ENCODE data around the gene CD34. TPM values are rescaled to one million over a fixed set of nuclear protein-coding genes. Genes with fewer than 3 reads are reported as not detected.

CD34 gene
- total RNA-seq, 2 experiments from 2014 or later, result not detected

GRCh38 chr1:207849646-207850045 is 61.3 kb downstream of the CD34 start:
- H3K4me3 Mint-ChIP-seq, result no peak overlapping the region
- POLR2A ChIA-PET, result no interaction called here

GRCh38 chr1:207849016-207849415 is 61.9 kb downstream of the CD34 start:
- no peaks in the 10 kb centered on the region for H3K27me3 Mint-ChIP-seq
- no peak for DNase-seq
- H3K27ac Mint-ChIP-seq, result peak overlapping the region; percentile 3
- H3K9me3 Mint-ChIP-seq, result no peaks in the 10 kb centered on the region
- peaks cover 34% of the 10 kb centered on the region for H3K36me3 Mint-ChIP-seq
- ATAC-seq (ENCODE audit: low read depth), result no peak
- POLR2A ChIA-PET, result interaction anchor here (2.2 kb wide), 1 partner anchor 20 kb away, joined by 7 read pairs; no protein-coding TSS in a partner anchor
- no peak overlapping the region for H3K4me3 Mint-ChIP-seq
- H3K4me1 Mint-ChIP-seq, result peaks cover 46% of the 10 kb centered on the region

More at GRCh38 chr1:207849646-207850045, 61.3 kb downstream of the CD34 start:
- no peak for DNase-seq
- no peak for ATAC-seq (ENCODE audit: low read depth)
- H3K36me3 Mint-ChIP-seq, result peaks cover 33% of the 10 kb centered on the region
- H3K27me3 Mint-ChIP-seq, result no peaks in the 10 kb centered on the region
- no peak overlapping the region for H3K27ac Mint-ChIP-seq
- H3K9me3 Mint-ChIP-seq, result no peaks in the 10 kb centered on the region
- peaks cover 48% of the 10 kb centered on the region for H3K4me1 Mint-ChIP-seq

- Mint-ChIP-seq H3K4me3 (peak overlapping the region; percentile 70), H3K27ac (peak overlapping the region; percentile 29), H3K4me1 (peaks cover 41% of the 10 kb centered on the region), H3K36me3 (peaks cover 34% of the 10 kb centered on the region), H3K9me3 (no peaks in the 10 kb centered on the region), H3K27me3 (no peaks in the 10 kb centered on the region)
- ATAC-seq (ENCODE audit: low read depth), result peak; percentile 77
- POLR2A ChIA-PET, result interaction anchor here (0.9 to 2.2 kb wide), 2 partner anchors 16 to 20 kb away, joined by 3 to 7 read pairs; no protein-coding TSS in a partner anchor
- DNase-seq, result no peak
Observed at GRCh38 chr1:207848234-207848633, 62.7 kb downstream of the CD34 start.

GRCh38 chr1:207847116-207847515 is 63.8 kb downstream of the CD34 start:
- no peak for ATAC-seq (ENCODE audit: low read depth)
- no peak overlapping the region for H3K27ac Mint-ChIP-seq
- DNase-seq, result no peak
- H3K4me1 Mint-ChIP-seq, result peaks cover 31% of the 10 kb centered on the region
- POLR2A ChIA-PET, result interaction anchor here (0.9 to 2.2 kb wide), 2 partner anchors 15 to 21 kb away, joined by 3 to 7 read pairs; no protein-coding TSS in a partner anchor
- H3K9me3 Mint-ChIP-seq, result no peaks in the 10 kb centered on the region
- no peaks in the 10 kb centered on the region for H3K27me3 Mint-ChIP-seq
- peaks cover 24% of the 10 kb centered on the region for H3K36me3 Mint-ChIP-seq
- no peak overlapping the region for H3K4me3 Mint-ChIP-seq

- Mint-ChIP-seq H3K4me1 (peaks cover 26% of the 10 kb centered on the region), H3K27me3 (no peaks in the 10 kb centered on the region), H3K36me3 (peaks cover 19% of the 10 kb centered on the region), H3K4me3 (no peak overlapping the region), H3K27ac (peak overlapping the region; percentile 50), H3K9me3 (no peaks in the 10 kb centered on the region)
- ATAC-seq (ENCODE audit: low read depth), result no peak
- POLR2A ChIA-PET, result no interaction called here
- no peak for DNase-seq
Observed at GRCh38 chr1:207845109-207845508, 65.8 kb downstream of the CD34 start.

- Mint-ChIP-seq H3K4me1 (peaks cover 27% of the 10 kb centered on the region), H3K27ac (no peak overlapping the region), H3K27me3 (no peaks in the 10 kb centered on the region), H3K9me3 (no peaks in the 10 kb centered on the region), H3K36me3 (peaks cover 21% of the 10 kb centered on the region), H3K4me3 (no peak overlapping the region)
- POLR2A ChIA-PET, result no interaction called here
- DNase-seq (no peak), ATAC-seq (ENCODE audit: low read depth) (no peak)
Observed at GRCh38 chr1:207844371-207844770, 66.6 kb downstream of the CD34 start.

- POLR2A ChIA-PET, result interaction anchor here (1.1 kb wide), 1 partner anchor 19 kb away, joined by 4 read pairs; no protein-coding TSS in a partner anchor
- Mint-ChIP-seq H3K27ac (no peak overlapping the region), H3K4me3 (no peak overlapping the region), H3K9me3 (no peaks in the 10 kb centered on the region), H3K4me1 (peaks cover 27% of the 10 kb centered on the region), H3K27me3 (no peaks in the 10 kb centered on the region), H3K36me3 (peaks cover 30% of the 10 kb centered on the region)
- ATAC-seq (ENCODE audit: low read depth), result no peak
- DNase-seq, result no peak
Observed at GRCh38 chr1:207842506-207842905, 68.4 kb downstream of the CD34 start.

- no peaks in the 10 kb centered on the region for H3K27me3 Mint-ChIP-seq
- no peak for DNase-seq
- no peaks in the 10 kb centered on the region for H3K9me3 Mint-ChIP-seq
- no peak overlapping the region for H3K27ac Mint-ChIP-seq
- no peak for ATAC-seq (ENCODE audit: low read depth)
- H3K4me3 Mint-ChIP-seq, result no peak overlapping the region
- peaks cover 28% of the 10 kb centered on the region for H3K4me1 Mint-ChIP-seq
- H3K36me3 Mint-ChIP-seq, result peaks cover 31% of the 10 kb centered on the region
- POLR2A ChIA-PET, result no interaction called here
Observed at GRCh38 chr1:207841901-207842300, 69.0 kb downstream of the CD34 start.

- Mint-ChIP-seq H3K27ac (no peak overlapping the region), H3K4me3 (no peak overlapping the region), H3K4me1 (peaks cover 32% of the 10 kb centered on the region), H3K36me3 (peaks cover 33% of the 10 kb centered on the region), H3K9me3 (no peaks in the 10 kb centered on the region), H3K27me3 (no peaks in the 10 kb centered on the region)
- ATAC-seq (ENCODE audit: low read depth) (no peak), DNase-seq (no peak)
- POLR2A ChIA-PET, result no interaction called here
Observed at GRCh38 chr1:207841293-207841692, 69.6 kb downstream of the CD34 start.

- Mint-ChIP-seq H3K4me3 (no peak overlapping the region), H3K27ac (no peak overlapping the region), H3K9me3 (no peaks in the 10 kb centered on the region), H3K27me3 (no peaks in the 10 kb centered on the region), H3K36me3 (peaks cover 34% of the 10 kb centered on the region), H3K4me1 (peaks cover 33% of the 10 kb centered on the region)
- DNase-seq (no peak), ATAC-seq (ENCODE audit: low read depth) (no peak)
- POLR2A ChIA-PET, result no interaction called here
Observed at GRCh38 chr1:207840380-207840779, 70.5 kb downstream of the CD34 start.

- DNase-seq, result no peak
- H3K4me1 Mint-ChIP-seq, result peaks cover 38% of the 10 kb centered on the region
Observed at GRCh38 chr1:207839083-207839413, 71.9 kb downstream of the CD34 start.

GRCh38 chr1:207838156-207839082 is 72.5 kb downstream of the CD34 start:
- DNase-seq (no peak), ATAC-seq (ENCODE audit: low read depth) (peak; percentile 31)
- peak overlapping the region; percentile 1 for H3K4me3 Mint-ChIP-seq
- peak overlapping the region; percentile 72 for H3K27ac Mint-ChIP-seq
- H3K36me3 Mint-ChIP-seq, result peaks cover 29% of the 10 kb centered on the region
- no peaks in the 10 kb centered on the region for H3K9me3 Mint-ChIP-seq
- no peaks in the 10 kb centered on the region for H3K27me3 Mint-ChIP-seq
- POLR2A ChIA-PET, result interaction anchor here (0.8 to 1.4 kb wide), 3 partner anchors 9 to 30 kb away, joined by 3 to 4 read pairs (median 3); no protein-coding TSS in a partner anchor
- peaks cover 38% of the 10 kb centered on the region for H3K4me1 Mint-ChIP-seq

More at GRCh38 chr1:207839083-207839413, 71.9 kb downstream of the CD34 start:
- Mint-ChIP-seq H3K36me3 (peaks cover 29% of the 10 kb centered on the region), H3K27ac (peak overlapping the region; percentile 72), H3K4me3 (peak overlapping the region; percentile 1), H3K9me3 (no peaks in the 10 kb centered on the region), H3K27me3 (no peaks in the 10 kb centered on the region)
- POLR2A ChIA-PET, result interaction anchor here (0.8 to 1.4 kb wide), 3 partner anchors 10 to 29 kb away, joined by 3 to 4 read pairs (median 3); no protein-coding TSS in a partner anchor
- peak; percentile 29 for ATAC-seq (ENCODE audit: low read depth)

GRCh38 chr1:207837673-207838072 is 73.3 kb downstream of the CD34 start:
- H3K4me1 Mint-ChIP-seq, result peaks cover 43% of the 10 kb centered on the region
- DNase-seq, result no peak
- POLR2A ChIA-PET, result interaction anchor here (1.6 kb wide), 1 partner anchor 12 kb away, joined by 3 read pairs; no protein-coding TSS in a partner anchor
- H3K27ac Mint-ChIP-seq, result no peak overlapping the region
- no peak for ATAC-seq (ENCODE audit: low read depth)
- H3K27me3 Mint-ChIP-seq, result no peaks in the 10 kb centered on the region
- peaks cover 29% of the 10 kb centered on the region for H3K36me3 Mint-ChIP-seq
- no peaks in the 10 kb centered on the region for H3K9me3 Mint-ChIP-seq
- H3K4me3 Mint-ChIP-seq, result no peak overlapping the region
